Activated CD4-positive, alpha-beta T cell treated with anti-CD3 and anti-CD28 coated beads, Interleukin-10, Interleukin-2, amounts not matched to agents 100 ng/mL and 50 ng/mL, durations not matched to agents 16 hours and 8 hours (primary cell): ENCODE data around the gene DNAAF9.

Experiments
- DNase-seq: peaks from one replicate; pipeline ENCODE4 v3.0.0-alpha.2; 2020

Gene DNAAF9

GRCh38 chr20:3364323-3365013 lies 43.0 kb downstream of the DNAAF9 start:
- no peak for DNase-seq

DNA sequence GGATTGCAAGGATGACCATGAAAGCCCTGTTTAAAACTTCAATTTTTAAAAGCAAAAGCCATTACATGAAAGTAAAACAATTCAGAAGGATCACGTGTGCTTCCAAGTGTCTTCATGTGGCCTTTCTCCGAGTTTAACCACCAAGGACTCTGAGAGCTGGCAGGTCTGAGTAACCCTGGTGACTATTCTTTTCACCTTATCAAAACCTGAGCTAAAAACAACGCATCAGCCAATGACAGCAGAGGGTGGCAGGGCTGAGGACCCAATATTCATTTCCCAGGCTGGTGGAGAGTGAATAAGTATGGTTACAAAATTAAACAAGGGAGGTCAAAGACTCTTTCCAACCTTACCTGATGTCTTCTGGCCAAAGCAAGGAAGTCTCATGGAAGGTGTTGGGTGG lies 46.7 kb downstream of the DNAAF9 start:
- no peak for DNase-seq

GRCh38 chr20:3358676-3359340 lies 48.7 kb downstream of the DNAAF9 start:
- no peak for DNase-seq
